Thoracic aorta (tissue), 2 donors: ENCODE data around the gene LRP1B. TPM values are rescaled to one million over a fixed set of nuclear protein-coding genes. Genes with fewer than 3 reads are reported as not detected.

Experiments used
- ATAC-seq: fragments of 150-250 bp; one replicate; pipeline ENCODE4 v1.8.0; 2017; ENCODE audit warnings: low read depth; ENCODE audit not compliant: insufficient number of reproducible peaks, low FRiP score
- DNase-seq: peaks from one replicate; pipeline ENCODE4 v3.0.0-alpha.2; 2020; ENCODE audit warnings: low spot score
- H3K27ac ChIP-seq, 2 donors: fragments of 200-600 bp; sonication (generic); 1 replicate in 1 of 2; 2 replicates in 1 of 2; pipeline ENCODE4 v1.5.1; 2016; ENCODE audit warnings: mild to moderate bottlenecking in 2 of 2, moderate library complexity in 2 of 2
- H3K27me3 ChIP-seq: fragments of 200-600 bp; sonication (generic); replicated peaks from 2 replicates; pipeline ENCODE4 v1.6.0; 2016; ENCODE audit warnings: mild to moderate bottlenecking; ENCODE audit not compliant: insufficient read depth
- H3K36me3 ChIP-seq: fragments of 200-600 bp; sonication (generic); one replicate; pipeline ENCODE4 v1.5.1; 2016
- H3K4me1 ChIP-seq, 2 donors: fragments of 200-600 bp; sonication (generic); 1 replicate in 1 of 2; 2 replicates in 1 of 2; pipeline versions ENCODE4 v1.5.1 to v1.6.0; 2016; ENCODE audit warnings: low read depth in 2 of 2, mild to moderate bottlenecking in 1 of 2; ENCODE audit not compliant: control insufficient read depth in 1 of 2
- H3K4me3 ChIP-seq: fragments of 200-600 bp; sonication (generic); 2 replicates; pipeline ENCODE4 v1.5.1; 2016; ENCODE audit warnings: mild to moderate bottlenecking
- H3K9me3 ChIP-seq: fragments of 200-600 bp; sonication (generic); 2 replicates; pipeline ENCODE4 v1.5.1; 2016
- CTCF ChIP-seq: fragments of 200-600 bp; sonication (generic); IDR thresholded peaks from one replicate; pipeline ENCODE4 v1.5.1; 2019; ENCODE audit warnings: antibody characterized with exemption
- total RNA-seq, 2 donors: library from RNA; depleted of rRNA; stranded (reverse); fragments of >200 nt; gene quantifications; one replicate each; pipeline versions ENCODE4 v1.1.0 to v1.2.3, GENCODE V29; 2016

The LRP1B gene
- total RNA-seq, 2 donors from 2014 or later, result 0.27 to 0.28 TPM

- TF ChIP-seq CTCF, result no peak
- no peaks in the 10 kb centered on the region for H3K27me3 ChIP-seq
- DNase-seq, result no peak
These were observed 1051.6 kb downstream of the LRP1B start for GRCh38 chr2:141079231-141079630.

DNA sequence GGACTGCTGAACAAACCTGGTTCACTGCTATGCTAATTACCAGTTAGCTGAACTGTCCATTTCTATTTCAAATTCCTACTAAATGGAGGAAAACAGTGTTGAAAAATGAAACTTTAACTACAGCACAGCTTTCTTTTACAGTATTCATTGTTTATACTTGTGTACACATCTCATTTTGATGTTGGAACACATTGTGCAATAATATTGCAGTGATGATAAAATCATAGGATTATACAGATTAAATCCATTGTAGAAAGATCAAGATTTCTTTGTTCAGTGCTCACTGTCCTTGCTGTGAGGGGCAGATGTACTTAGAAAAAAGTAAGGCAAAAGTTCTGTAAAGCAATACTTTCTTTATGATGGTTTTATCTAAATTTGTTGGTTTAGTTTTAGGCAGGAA, 1055.1 kb downstream of the LRP1B start:
- Histone ChIP-seq H3K36me3 (no peaks in the 10 kb centered on the region), H3K4me1 (no peaks in the 10 kb centered on the region), H3K9me3 (no peaks in the 10 kb centered on the region), H3K27me3 (no peaks in the 10 kb centered on the region), H3K27ac (no peak overlapping the region), H3K4me3 (no peak overlapping the region)
- TF ChIP-seq CTCF, result no peak
- DNase-seq, result no peak
- ATAC-seq, result no peak

More at GRCh38 chr2:141079231-141079630, 1051.6 kb downstream of the LRP1B start:
- no peak overlapping the region for H3K4me3 ChIP-seq
- no peaks in the 10 kb centered on the region for H3K4me1 ChIP-seq
- no peaks in the 10 kb centered on the region for H3K36me3 ChIP-seq
- no peak for ATAC-seq
- no peaks in the 10 kb centered on the region for H3K9me3 ChIP-seq
- H3K27ac ChIP-seq, result no peak overlapping the region

DNA sequence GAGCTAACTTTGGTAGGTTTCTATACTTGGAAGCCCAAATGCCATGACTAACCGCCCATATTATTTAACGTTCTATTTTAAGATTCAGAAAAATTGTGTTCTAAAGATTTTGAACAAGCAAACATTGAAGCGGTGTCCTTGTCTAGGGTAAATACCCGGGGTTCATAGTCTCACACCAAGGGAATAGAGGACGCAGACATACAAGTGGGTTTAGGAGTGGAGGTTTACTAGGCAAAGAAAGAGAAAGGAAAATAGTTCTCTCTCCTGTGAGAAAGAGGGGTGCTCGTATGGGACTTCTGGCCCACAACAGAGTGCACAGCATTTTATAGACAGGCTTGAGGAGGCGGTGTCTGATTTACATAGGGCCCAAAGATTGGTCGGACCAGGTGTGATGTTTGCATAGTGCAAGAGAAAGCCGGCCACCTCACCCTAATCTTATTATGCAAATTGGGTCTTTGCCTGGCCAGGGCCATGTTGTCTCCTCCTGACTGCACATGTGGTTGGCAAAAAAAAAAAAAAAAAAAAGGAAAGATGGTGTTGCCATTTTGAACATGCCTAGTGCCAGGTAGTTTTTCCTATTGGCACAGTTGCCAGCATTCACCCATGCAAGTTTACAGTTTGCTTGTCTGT, 1062.6 kb downstream of the LRP1B start:
- Histone ChIP-seq H3K9me3 (no peaks in the 10 kb centered on the region), H3K4me1 (no peaks in the 10 kb centered on the region), H3K27ac (no peak overlapping the region), H3K36me3 (no peaks in the 10 kb centered on the region), H3K4me3 (no peak overlapping the region), H3K27me3 (no peaks in the 10 kb centered on the region)
- ATAC-seq, result no peak
- DNase-seq, result no peak
- TF ChIP-seq CTCF, result no peak

DNA sequence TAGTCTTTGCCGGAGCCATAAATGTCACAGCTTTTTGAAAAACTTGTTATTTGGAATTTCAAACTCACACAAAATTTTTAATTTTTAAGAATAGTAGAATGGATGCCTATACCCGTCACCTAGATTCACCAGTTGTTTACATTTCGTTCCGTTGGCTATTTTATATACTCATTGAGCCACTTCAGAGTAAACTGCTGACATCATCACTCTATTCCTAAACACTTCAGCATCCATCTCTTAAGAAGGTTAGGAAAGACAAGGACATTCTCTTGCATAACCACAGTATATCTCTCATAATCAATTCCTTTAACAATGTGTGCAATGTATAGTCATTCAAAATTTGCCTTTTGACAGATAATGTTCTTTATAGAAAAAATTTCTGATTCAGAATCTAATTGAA, 1065.8 kb downstream of the LRP1B start:
- Histone ChIP-seq H3K36me3 (no peaks in the 10 kb centered on the region), H3K27ac (no peak overlapping the region), H3K9me3 (no peaks in the 10 kb centered on the region), H3K27me3 (no peaks in the 10 kb centered on the region), H3K4me3 (no peak overlapping the region), H3K4me1 (no peaks in the 10 kb centered on the region)
- no peak for TF ChIP-seq CTCF
- no peak for ATAC-seq
- DNase-seq, result no peak

DNA sequence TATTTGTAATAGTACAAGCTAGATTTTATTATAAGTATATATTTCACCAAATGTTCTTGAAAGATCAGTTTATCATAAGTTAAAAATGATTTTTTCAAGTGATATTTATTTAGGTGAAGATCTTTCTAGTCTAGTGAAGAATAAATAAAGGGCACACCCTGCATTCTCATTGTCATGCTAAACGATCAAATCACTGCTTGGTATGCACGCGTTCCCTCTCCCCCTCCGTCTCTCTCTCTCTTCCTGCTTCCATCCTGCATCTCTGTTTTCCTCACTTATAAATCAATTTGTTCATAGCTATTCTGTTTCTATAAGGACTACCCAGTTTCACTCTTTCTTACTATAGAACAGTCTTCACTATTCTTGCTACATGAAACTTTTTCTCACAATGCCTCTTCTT, 1067.4 kb downstream of the LRP1B start:
- no peaks in the 10 kb centered on the region for H3K27me3 ChIP-seq
- TF ChIP-seq CTCF, result no peak

More for the DNA sequence above, 1067.4 kb downstream of the LRP1B start:
- H3K9me3 ChIP-seq, result no peaks in the 10 kb centered on the region
- ATAC-seq (no peak), DNase-seq (no peak)
- no peaks in the 10 kb centered on the region for H3K4me1 ChIP-seq
- no peak overlapping the region for H3K27ac ChIP-seq
- H3K36me3 ChIP-seq, result no peaks in the 10 kb centered on the region
- H3K4me3 ChIP-seq, result no peak overlapping the region
